HG02884 (cell line): ENCODE results near the gene MCRIP2.

Source experiments
- ATAC-seq: cut with Tn5 transposase; IDR thresholded peaks from one replicate; pipeline ENCODE4 v1.9.1; 2021; ENCODE audit warnings: mild to moderate bottlenecking, moderate library complexity; ENCODE audit not compliant: unreplicated experiment

Gene MCRIP2

DNA sequence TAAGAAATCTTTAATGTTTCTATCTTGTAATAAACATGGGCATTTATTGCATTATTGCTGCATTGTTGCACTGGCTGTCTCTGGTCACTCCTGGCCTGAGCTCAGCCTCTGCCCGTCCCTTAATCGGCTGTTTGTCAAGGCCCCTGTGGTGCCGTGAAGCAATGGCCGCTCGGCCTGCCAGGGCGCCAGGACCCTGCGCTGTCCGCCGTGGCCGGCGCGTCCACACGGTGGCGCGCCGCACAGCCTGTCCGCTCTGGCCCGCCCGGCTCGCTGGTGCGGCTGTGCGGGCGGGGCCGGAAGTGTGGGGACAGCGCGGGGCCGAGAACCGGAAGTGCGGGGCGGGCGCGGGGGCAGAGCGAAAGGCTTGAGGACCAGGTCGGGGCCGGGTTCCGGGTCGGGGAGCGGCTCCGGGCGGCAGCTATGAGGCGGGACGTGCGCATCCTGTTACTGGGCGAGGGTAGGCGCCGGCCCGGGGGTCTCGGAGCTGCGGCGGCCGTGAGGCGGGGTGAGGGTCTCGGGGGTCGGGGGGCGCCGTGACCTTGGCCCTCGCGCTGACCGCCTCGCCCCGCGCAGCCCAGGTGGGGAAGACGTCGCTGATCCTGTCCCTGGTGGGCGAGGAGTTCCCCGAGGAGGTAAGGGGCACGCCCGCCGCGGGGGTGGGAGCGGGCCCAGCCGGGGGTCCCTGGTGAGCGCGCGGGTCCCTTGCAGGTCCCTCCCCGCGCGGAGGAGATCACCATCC lies 26.3 kb downstream of the MCRIP2 start, which contains the start of gene RHOT2:
RHOT2 (plus strand) TSS at position 353 of the 739 bp plus-strand sequence; CDS start at position 421, 68 bp downstream.
- peak; percentile 68 for ATAC-seq

DNA sequence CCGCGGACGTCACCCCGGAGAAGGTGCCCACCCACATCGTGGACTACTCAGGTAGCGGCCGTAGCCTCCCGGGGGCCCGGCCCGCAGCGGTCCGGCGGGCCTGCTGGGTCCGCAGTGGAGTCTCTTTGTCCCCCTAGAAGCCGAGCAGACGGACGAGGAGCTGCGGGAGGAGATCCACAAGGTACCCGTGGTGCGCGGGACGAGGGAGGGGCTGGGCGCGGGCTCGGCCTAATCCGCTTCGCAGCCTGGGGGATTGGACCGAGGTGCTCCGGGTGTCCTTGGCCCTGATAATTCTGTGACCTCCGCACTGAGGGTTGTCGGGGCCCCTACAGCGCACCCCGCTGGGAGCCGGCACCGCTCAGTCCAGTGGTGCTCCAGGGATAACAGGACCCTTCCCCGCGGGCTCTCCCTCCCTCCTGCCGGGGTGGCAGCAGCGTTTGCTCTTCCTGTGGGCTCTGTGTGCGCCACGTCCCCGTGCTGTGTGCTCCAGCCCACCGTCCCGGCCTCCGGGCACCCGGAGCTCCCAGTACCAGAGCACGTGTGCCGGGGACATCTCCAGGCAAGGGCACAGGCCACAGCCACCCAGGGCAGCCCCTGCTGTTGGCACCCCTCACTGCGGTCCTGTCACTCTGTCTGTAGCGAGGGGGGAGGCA lies 27.0 kb downstream of the MCRIP2 start:
- peak; percentile 7 for ATAC-seq

DNA sequence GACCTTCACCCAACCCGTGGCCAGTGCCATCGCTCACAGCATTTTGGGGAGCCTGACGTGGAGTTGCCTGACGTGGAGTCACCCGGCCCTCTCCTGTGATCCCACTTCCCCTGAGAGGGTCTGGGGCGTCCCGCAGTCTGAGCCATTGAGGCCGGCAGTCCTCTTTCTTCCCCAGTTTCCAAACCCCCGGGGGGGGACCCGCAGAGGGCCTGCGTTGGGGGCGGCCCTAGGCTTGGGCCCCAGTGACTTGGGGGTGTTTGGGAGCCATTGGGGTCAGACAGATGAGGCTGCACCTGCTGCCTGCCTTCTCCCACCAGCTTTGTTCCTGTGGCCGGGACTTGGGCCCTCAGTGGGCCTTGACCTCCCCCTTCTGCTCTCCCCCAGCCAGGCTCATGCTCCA lies 28.0 kb downstream of the MCRIP2 start:
- no peak for ATAC-seq

DNA sequence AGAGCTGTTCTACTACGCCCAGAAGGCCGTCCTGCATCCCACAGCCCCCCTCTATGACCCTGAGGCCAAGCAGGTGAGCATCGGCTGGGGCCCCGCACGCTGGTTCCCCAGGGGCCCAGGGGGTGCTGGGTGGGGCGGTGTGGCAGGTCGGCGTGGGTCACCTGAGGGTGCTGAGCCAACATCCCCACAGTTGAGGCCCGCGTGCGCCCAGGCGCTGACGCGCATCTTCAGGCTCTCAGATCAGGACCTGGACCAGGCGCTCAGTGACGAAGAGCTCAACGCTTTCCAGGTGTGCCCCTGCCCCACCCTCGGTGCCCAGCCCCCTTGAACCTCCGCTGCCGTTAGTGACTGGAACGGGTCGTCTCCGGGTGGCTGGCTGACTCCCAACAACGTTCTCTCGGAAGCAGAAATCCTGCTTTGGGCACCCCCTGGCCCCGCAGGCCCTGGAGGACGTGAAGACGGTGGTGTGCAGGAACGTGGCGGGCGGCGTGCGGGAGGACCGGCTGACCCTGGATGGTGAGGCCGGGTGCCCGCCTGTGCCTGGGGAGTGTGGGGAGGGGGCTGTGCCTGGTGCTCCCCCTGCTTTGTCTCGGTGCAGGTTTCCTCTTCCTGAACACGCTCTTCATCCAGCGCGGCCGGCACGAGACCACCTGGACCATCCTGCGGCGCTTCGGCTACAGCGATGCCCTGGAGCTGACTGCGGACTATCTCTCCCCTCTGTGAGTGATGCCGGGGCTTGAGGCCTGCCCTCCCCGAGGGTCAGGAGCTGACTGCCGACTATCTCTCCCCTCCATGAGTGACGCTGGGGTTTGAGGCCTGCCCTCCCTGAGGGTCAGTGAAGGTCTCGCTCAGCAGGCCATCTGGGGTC lies 29.1 kb downstream of the MCRIP2 start:
- ATAC-seq, result no peak

DNA sequence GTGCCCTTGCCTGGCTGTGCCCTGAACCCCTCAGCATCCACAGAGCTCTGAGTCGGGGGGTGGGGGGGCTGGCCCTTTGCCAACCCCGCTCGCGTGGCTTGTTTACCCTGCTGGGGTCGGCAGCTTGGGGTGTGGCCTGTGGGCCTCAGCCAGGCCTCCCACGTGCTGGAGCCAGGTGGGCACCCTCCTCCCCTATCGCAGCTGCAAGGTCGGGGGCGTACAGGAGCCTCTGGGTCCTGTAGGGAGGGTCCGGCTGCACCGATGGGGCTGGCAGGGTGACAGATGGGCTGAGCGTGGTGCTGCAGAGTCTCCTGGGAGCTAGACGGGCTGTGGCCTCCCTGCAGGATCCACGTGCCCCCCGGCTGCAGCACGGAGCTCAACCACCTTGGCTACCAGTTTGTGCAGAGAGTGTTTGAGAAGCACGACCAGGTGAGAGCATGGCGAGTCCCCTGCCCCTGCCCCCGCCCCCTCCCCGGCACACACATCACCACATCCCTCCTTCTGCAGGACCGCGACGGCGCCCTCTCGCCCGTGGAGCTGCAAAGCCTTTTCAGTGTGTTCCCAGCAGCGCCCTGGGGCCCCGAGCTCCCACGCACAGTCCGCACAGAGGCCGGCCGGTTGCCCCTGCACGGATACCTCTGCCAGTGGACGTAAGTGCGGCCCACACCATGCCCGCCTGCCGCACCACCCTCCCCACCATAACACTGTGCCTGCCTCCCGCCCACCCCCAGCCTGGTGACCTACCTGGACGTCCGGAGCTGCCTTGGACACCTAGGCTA lies 29.9 kb downstream of the MCRIP2 start:
- ATAC-seq, result no peak

DNA sequence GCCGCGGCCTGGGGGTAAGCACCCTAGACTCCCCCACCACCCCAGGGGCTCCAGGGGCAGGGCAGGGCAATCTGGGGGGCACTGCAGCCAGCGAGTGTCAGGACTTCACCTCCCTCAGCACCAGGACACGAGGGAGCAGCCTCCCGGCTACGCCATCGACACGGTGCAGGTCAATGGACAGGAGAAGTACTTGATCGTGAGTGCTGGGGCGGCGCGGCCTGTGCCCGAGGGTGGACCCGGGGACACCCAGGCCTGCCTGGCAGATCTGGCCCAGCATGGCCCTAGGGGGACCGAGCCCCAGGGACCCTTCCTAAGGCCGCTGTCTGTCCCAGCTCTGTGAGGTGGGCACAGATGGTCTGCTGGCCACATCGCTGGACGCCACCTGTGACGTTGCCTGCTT lies 30.7 kb downstream of the MCRIP2 start:
- no peak for ATAC-seq

DNA sequence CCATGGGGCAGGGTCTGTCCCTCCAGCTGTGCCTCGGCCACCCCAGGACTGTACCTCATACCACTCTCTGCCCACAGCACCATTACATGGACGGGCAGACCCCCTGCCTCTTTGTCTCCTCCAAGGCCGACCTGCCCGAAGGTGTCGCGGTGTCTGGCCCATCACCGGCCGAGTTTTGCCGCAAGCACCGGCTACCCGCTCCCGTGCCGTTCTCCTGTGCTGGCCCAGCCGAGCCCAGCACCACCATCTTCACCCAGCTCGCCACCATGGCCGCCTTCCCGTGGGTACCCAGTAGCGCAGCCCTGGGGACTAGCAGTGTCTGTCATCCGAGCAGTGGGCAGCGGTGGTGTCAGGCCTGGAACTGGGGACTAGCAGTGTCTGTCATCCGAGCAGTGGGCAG lies 31.2 kb downstream of the MCRIP2 start:
- ATAC-seq, result no peak

DNA sequence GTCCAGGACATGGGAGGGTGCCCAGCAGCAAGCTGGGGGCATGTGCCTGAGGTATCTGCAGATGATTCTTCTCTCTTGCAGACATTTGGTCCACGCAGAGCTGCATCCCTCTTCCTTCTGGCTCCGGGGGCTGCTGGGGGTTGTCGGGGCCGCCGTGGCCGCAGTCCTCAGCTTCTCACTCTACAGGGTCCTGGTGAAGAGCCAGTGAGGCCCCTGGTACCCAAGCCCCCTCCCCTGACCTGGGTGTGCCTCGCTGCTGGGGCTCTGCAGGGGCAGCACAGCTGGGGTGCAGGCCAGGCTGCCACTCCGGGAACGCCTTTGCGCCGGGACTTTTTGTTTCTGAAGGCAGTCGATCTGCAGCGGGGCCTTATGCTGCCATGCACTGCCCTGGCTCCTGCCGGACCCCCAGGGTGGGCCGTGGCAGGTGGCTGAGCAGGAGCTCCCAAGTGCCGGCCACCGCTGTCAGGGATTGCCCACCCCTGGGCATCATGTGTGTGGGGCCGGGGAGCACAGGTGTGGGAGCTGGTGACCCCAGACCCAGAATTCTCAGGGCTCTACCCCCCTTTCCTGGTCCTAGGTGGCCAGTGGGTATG lies 31.9 kb downstream of the MCRIP2 start:
- no peak for ATAC-seq

DNA sequence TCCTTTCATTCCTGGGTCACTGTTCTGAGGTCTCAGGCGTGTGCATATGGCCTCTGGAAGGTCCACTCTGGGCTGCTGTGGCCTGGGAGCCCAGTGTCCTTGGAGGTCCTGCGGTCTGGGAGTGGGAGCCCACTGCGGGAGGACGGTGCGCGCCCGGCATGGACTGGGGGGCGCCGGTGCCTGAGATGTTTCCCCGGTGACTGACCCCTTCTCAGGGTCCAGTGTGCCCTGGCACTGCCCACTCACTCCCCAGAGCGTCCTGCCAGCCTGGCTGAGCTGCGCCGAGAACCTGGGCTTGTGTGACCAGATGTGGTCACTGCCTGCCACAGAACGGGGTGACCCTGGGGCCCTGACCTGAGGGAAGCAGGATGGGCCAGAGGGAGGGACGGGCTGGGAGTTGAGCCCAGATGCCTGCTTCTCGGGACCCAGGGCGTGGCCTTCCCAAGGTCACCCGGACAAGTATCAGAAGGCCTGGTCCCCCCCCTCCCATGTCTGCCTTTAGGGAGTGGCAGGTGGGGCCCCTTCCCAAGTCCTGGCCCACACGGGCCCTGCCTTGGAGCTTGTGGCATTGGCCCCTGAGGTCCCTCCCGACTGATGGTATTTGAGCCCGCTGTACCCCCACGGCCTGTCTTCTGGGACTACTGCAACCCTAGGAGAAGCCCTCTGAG lies 32.7 kb downstream of the MCRIP2 start:
- no peak for ATAC-seq

DNA sequence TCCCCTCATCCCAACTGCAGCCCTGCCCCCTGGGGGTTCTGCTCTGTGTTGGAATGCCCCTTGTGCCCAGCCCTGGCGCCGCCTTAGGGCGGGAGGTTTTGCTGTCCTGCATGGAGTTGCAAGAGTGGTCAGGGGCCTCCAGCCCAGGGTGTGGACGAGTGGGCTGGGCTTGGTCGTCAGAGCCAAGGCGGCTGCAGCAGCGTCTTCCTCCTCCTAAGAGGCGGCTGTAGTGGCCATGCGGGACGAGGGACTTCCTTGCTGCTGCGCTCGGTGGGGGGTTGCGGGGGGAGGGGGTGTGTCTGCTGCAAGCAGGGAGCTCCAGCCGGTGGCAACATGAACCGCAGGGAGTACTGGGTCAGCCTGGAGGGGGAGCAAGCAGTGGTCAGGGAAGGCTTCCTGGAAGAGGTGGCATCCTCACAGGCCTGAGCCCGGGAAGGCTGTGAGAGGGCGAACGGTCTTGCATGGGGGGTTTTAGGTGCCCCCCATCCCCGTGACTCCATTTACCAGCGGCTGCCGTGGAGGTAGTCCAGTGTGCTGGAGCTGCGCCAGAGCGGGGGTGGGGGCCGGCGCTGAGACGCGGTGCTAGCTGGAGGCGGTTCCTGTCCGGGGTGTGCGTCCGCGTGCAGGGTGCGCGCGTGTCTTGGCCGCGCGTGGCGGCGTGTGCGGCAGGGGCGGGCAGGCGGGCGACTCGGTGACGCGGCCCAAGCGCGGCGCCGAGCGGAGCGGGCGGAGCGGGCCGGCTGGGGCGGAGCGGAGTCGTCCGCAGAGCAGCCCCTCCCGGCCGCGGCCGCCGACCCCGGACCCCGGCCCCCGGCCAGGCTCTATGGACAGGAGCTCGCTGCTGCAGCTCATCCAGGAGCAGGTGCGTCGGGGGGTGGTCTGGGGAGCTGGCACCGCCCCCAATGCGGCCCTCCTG lies 33.6 kb downstream of the MCRIP2 start, which contains the start of gene RHBDL1:
RHBDL1 (plus strand) TSS at position 704 of the 916 bp plus-strand sequence; CDS start at position 824, 120 bp downstream.
- no peak for ATAC-seq

DNA sequence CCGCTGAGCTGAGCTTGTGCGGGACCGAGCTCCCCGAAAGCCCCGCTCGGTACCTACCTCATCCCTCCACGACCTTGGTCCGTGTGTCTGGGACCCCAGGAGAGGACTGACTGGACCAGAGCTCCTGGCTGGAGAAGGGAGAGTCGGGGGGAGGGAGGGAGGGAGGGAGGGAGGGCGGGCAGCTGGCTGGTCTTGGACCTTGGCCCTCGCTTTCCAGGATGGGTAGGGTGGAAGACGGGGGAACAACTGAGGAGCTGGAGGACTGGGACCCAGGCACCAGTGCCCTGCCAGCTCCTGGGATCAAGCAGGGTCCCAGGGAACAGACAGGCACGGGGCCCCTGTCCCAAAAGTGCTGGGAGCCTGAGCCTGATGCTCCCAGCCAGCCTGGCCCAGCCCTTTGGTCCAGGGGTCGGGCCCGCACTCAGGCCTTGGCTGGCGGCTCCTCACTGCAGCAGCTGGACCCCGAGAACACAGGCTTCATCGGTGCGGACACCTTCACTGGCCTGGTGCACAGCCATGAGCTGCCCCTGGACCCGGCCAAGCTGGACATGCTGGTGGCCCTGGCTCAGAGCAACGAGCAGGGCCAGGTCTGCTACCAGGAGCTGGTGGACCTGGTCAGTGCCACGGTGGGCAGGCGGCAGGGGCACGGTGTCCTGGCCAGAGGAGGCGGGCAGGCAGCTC lies 34.4 kb downstream of the MCRIP2 start:
- no peak for ATAC-seq

DNA sequence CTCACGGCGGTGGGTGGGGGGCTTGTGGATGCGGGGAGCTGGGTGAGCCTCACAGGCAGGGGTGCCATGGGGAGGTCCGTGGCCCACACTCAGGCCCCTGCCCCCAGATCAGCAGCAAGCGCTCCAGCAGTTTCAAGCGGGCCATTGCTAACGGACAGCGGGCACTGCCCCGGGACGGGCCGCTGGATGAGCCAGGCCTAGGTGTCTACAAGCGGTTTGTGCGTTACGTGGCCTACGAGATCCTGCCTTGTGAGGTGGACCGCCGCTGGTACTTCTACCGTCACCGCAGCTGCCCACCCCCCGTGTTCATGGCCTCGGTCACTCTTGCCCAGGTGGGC lies 34.9 kb downstream of the MCRIP2 start:
- ATAC-seq, result no peak

DNA sequence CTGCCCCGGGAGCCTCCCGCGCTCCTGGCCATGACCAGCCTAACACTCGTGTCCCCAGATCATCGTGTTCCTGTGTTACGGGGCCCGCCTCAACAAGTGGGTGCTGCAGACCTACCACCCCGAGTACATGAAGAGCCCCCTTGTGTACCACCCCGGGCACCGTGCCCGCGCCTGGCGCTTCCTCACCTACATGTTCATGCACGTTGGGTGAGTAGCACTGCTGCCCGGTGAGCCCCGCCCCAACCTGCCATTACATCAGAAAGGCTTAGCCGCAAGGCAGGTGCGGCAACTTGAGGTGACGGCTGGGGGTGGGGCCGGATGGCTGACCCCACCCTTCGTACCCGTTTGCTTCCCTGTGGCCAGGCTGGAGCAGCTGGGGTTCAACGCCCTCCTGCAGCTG lies 35.3 kb downstream of the MCRIP2 start:
- ATAC-seq, result no peak

DNA sequence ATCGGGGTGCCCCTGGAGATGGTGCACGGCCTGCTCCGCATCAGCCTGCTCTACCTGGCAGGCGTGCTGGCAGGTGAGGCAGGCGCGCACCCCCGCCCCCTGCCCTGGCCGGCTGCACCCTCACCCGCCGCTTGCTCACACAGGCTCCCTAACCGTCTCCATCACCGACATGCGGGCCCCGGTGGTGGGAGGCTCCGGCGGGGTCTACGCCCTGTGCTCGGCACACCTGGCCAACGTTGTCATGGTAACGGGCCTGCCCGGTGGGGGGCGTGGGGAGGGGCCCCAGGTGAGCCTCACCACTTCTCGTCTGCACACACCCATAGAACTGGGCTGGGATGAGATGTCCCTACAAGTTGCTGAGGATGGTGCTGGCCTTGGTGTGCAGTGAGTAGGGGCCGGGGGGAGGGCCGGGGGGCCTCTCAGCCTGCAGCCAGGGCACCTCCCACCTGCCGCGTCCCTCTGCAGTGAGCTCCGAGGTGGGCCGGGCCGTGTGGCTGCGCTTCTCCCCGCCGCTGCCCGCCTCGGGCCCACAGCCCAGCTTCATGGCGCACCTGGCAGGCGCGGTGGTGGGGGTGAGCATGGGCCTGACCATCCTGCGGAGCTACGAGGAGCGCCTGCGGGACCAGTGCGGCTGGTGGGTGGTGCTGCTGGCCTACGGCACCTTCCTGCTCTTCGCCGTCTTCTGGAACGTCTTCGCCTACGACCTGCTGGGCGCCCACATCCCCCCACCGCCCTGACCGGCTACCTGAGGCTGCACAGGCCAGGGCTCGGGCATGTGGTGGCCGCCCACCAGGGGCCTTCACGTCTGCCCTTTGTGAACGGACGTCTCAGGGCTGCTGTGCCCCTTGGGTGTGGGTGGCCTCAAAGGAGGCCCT lies 35.9 kb downstream of the MCRIP2 start:
- no peak for ATAC-seq

DNA sequence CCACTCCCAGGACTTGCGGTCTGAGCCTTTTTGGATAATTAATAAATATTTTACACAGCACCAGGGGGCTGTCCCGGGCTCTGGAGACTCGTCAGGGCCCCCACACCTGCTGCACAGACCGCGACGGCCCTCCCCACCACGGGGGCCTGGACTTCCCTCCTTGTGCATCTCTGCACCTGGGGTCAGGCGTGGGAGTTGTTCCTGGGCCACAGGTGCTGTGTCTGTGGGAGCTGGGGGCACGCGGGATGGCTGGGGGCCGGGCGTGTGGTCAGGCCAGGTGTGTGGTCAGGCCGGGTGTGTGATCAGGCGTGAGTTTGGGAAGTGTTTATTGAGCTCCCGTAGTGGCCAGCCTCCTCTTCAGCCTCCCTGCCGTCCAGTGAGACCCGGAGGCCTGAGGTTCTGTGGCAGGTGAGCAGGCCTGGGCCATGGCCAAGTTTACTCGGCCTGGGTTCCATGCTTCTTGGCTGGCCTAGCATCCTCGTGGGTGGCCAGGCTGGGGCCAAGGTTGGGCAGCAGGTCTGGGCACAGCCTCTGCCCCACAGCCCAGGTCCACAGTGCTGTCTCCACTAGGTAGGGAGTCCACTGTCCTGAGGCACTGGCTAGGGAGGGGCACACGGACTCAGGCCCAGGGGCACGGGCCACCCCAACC lies 36.7 kb downstream of the MCRIP2 start:
- no peak for ATAC-seq

DNA sequence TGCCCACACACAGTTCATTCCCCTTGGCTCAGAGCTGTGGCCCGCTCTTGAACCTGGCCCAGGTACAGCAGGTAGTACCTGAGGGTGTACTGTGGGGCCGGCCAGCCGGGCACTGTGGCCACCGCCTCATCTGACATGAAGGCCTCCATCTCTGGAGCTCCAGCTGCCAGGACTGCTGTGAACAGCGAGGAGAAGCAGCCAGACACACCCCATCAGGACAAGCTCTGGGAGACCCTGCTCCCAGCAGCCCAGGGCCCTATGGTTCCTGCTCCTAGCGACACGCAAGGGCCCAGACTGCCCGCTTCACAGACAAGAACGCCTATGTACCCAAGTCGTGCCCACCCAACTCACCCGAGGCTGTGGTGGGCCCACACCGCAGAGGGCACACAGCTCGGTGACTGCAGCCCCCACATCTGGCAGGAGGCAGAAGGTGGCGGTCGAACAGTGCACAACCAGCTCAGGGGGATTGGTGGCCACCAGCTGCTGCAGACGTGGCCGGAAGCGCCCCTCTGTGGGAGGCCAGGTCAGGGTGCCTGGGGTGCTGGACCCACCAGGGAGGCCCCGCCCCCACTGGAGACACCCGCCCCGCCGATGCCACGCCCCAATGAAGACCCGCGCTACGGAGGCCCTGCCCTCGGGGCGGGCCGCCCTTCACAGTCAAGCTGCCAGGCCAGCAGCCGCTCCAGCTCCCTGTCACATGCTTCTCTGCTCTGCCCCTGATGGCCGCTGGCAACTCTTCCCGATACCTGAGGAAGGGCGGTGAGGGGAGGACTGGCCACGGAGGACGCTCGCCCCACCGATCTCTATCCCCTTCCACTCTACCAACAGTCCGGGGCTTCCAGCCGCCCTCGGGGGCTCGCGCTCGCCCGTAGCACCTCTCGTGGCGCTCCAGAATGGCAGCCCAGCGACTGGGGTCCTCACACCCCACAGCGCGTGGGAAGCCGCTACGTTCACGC lies 37.5 kb downstream of the MCRIP2 start:
- no peak for ATAC-seq
